Ovary (tissue), 3 donors: ENCODE data around the gene PPP4R3A.

Experiments used
- CTCF ChIP-seq, 3 donors: fragments of 450-650 bp in 2 of 3; fragments of 200-600 bp in 1 of 3; IDR thresholded peaks; one replicate each; pipeline versions ENCODE4 v1.5.1 to v1.8.0; 2016 to 2022; ENCODE audit warnings: antibody characterized with exemption in 3 of 3, mild to moderate bottlenecking in 1 of 3
- EP300 ChIP-seq: sonication (generic); formaldehyde crosslinking; IDR thresholded peaks from one replicate; pipeline ENCODE4 v1.6.1; 2017; ENCODE audit warnings: antibody characterized with exemption
- donor health status: DM: no; HTN: no; CAD: no.

DNA sequence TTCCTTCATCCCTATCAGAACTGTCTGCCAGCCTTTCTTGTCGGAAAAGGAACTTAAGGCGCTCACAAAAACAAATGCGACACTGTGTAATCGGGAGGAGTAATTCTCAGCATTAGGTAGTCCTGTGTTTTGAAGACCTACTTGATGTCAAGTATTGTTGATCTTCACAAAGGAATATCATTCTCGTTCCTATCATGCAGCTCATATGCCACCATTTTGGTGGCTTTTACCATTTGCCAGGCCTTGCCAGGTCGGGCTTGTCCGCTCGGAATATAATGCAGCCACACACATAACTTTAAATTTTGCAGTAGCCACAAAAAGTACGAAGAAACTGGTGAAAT, 903 bp upstream of the PPP4R3A start:
- TF ChIP-seq CTCF (IDR thresholded peaks at IDR 0.05) (no peak), EP300 (no peak)
